Measurements from ENCODE around the gene IDUA. TPM values are rescaled to one million over a fixed set of nuclear protein-coding genes. Genes with fewer than 3 reads are reported as not detected.

Gene IDUA
- total and polyA plus RNA-seq, 10 of the 15 experiments (the other 5 are each of a cell fraction or from before 2014, with no cell fraction given), result 0.05 to 7.6 (median 1.4) TPM; not detected in 1

- TF ChIP-seq NKRF (conservative IDR thresholded peaks at IDR 0.05), result no peak
- no peak for TF ChIP-seq NBN (IDR thresholded peaks at IDR 0.05)
- no peak for TF ChIP-seq CBFB (IDR thresholded peaks at IDR 0.05; ENCODE audit: low read depth)
- TF ChIP-seq TBL1XR1 (IDR thresholded peaks at IDR 0.05; ENCODE audit: low read depth, low read length), result no peak
Measured at GRCh38 chr4:965766-966134, 21.1 kb upstream of the IDUA start (continued).

- intact Hi-C loops (cut with micrococcal nuclease; ENCODE audit: unreplicated experiment), result no loop called here
- no TSS peak for BruUV-seq (replicated peaks)
Measured at GRCh38 chr4:966266-967112, 20.4 kb upstream of the IDUA start.

More at GRCh38 chr4:966266-967112, 20.4 kb upstream of the IDUA start:
- ChIA-PET SMC1A (ENCODE audit: uncharacterized antibody, unreplicated experiment) (no interaction called here), POLR2A (no interaction called here), RAD21 (ENCODE audit: unreplicated experiment) (no interaction called here), CTCF (no interaction called here)
- Histone ChIP-seq H3K27ac (ENCODE audit: control insufficient read depth, insufficient read depth) (no peak overlapping the region), H3K4me2 (ENCODE audit: control insufficient read depth, insufficient read depth) (no peak overlapping the region), H3K79me2 (ENCODE audit: control insufficient read depth, insufficient read depth, low read length) (no peaks in the 10 kb centered on the region), H3K36me3 (ENCODE audit: control insufficient read depth in 2 of 2, insufficient read depth in 2 of 2, low read length in 1 of 2) (no peaks in the 10 kb centered on the region), H3K27me3 (replicated peaks in 1 of 2; ENCODE audit: control insufficient read depth in 2 of 2, insufficient read depth in 2 of 2, low read length in 1 of 2) (no peaks in the 10 kb centered on the region), H3K4me3 (no peak overlapping the region), H3K4me1 (ENCODE audit: control insufficient read depth, insufficient read depth, low read length) (no peaks in the 10 kb centered on the region), H3K9ac (ENCODE audit: control insufficient read depth, insufficient read depth, low read length) (no peak overlapping the region), H4K20me1 (ENCODE audit: control insufficient read depth, insufficient read depth) (no peaks in the 10 kb centered on the region), H3K9me3 (replicated peaks; ENCODE audit: control insufficient read depth, insufficient read depth, low read length) (no peaks in the 10 kb centered on the region), H2AFZ (ENCODE audit: control insufficient read depth, low read depth, low read length) (no peak overlapping the region)
- in situ Hi-C loops (cut with MboI), result no loop called here
- no peak for ATAC-seq
- no peak for TF ChIP-seq RELA (IDR thresholded peaks at IDR 0.05; ENCODE audit: borderline replicate concordance, partially characterized antibody)
- TF ChIP-seq CTCF (IDR thresholded peaks at IDR 0.05 in 2 of 3, conservative IDR thresholded peaks at IDR 0.05 in 1 of 3; ENCODE audit: control insufficient read depth in 2 of 3, extremely low read depth in 1 of 3, insufficient read depth in 1 of 3, low read depth in 3 of 3, low read length in 3 of 3), result no peak
- FAIRE-seq, result no peak
- 79% methylated on average over 45 of the region's 48 CpGs for WGBS (ENCODE audit: insufficient coverage, insufficient replicate concordance, low lambda C conversion rate, missing lambda C conversion rate)
- DNase-seq (ENCODE audit: low read depth, low spot score), result no peak

Data from GM12878 (cell line).